ENCODE results near the gene GABBR2.

The GABBR2 gene

DNA sequence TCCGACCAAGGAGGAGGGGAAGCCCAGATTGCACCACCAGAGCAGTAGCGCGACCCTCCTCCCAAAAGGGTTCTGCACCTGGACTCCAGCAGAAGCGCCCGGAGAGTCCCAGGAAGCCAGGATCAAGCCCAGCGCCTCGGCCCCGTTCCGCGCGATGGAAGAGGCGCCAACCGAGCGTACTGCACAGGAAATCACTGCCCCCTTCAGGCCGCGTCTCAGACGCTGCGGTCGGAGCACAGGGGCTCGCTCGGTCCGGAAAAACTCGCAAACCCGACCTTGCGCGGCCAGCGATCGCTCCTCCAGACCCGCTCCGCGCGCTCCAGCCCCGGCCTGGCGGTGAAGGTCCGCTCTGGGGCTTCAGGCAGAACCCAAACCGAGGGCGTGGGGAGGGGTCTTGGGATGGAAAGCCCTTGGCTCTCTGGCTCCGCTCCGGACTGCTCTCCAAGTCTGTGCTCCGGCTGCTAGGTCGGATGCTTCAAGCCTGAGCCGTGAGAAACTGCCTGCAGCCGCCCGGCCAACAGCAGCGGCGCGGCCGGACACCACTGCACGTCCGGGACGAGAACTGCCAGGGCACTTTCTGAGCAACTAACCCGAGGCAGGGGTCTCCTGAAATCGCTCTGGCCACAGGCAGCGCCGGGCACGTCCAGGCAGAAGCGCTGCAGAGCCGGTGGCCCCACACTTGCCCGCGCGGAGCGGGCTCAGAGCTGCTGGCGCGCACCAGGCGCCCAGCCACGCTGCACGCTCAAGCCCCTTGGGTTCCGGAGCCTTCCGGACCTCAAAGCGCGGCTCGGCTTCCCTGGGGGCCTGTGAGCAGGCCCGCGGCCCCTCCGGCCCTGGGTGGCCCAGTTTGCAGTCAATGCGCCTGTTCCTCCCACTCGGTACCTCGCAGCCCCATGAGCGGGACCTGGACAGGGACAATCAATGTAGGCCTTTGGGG is 1.3 kb downstream of the GABBR2 start:
- DNase-seq = peak; percentile 40
- CTCF ChIA-PET = no interaction called here
- Mint-ChIP-seq H3K27ac (no peak overlapping the region), H3K36me3 (no peaks in the 10 kb centered on the region), H3K27me3 (peaks cover 81% of the 10 kb centered on the region), H3K4me3 (no peak overlapping the region), H3K4me1 (no peaks in the 10 kb centered on the region), H3K9me3 (no peaks in the 10 kb centered on the region)

DNA sequence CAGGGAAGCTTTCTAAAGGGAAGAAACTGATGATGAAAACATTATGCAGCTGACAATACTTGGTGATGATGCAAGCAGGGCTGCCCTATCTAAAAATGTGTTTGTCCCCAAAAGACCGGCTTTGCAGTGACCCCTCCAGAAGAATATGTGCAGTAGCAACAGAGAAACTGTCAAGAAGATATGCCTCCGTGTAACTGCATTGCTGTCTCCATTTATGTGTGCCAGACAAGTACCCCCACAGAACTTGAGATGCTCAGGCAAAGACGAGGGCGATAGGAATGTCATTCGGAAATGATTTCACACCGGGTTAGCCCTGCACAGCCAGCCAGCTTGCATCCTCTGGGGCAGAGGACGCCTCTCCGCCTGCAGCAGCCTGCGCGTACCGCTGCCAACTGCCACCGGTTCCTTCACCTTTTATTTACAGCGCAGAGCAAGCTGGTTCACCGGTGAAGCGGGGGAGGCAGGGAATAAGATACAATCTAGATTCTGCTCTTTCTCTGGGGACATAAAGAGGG is 2.0 kb downstream of the GABBR2 start:
- Mint-ChIP-seq H3K27me3 (peaks cover 80% of the 10 kb centered on the region), H3K4me1 (no peaks in the 10 kb centered on the region), H3K36me3 (no peaks in the 10 kb centered on the region), H3K9me3 (no peaks in the 10 kb centered on the region), H3K27ac (no peak overlapping the region), H3K4me3 (no peak overlapping the region)
- no peak for DNase-seq
- CTCF ChIA-PET = interaction anchor here (0.8 kb wide), 1 partner anchor 85 kb away, joined by 4 read pairs; no protein-coding TSS in a partner anchor

DNA sequence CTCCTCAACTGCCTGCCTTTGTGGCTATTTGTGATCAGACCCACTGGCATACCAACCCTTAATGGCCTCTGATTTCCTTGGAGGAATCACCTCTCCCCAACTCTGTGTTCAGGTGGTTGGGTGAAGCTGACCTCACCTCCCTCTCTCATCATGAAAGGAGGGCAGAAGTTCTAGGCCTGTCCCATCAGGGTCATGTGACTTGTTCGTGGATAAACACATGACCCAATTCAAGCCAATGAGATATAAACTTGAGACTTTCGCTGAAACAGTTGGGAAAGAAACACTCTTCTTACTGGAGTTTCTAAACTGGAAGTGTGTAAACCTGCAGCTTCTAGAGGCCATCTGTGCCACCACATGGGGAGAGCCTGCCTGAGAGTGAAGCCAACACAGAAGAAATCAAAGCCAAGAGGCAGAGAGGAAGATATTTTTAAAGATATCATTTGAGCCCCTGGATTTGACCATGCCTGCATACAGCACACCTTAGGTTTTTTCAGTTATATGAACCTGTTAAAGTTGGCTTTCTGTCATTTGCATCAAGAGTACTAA is 5.8 kb downstream of the GABBR2 start:
- no peak overlapping the region for H3K27ac Mint-ChIP-seq
- no peaks in the 10 kb centered on the region for H3K36me3 Mint-ChIP-seq
- no peak for DNase-seq
- H3K4me3 Mint-ChIP-seq = no peak overlapping the region
- peaks cover 59% of the 10 kb centered on the region for H3K27me3 Mint-ChIP-seq
- CTCF ChIA-PET = no interaction called here
- no peaks in the 10 kb centered on the region for H3K4me1 Mint-ChIP-seq
- H3K9me3 Mint-ChIP-seq = no peaks in the 10 kb centered on the region

DNA sequence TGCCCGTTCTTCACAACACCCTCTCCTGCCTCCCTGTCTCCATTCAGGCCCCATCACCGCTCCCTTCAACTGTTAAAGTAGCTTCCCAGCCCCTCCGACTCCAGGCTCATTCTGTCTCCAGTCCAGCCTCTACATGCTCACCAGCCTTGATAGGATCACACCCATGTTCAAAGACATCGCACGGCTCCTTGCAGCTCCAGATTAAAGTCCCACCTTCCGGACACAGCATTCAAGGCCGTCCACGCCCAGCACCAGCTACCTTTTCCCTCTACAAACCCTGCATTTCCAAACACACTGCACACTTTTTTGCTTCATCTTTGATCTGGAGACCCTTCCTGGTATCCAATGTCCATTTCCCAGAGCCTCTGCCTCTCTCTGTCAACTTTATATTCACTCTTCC is 6.4 kb downstream of the GABBR2 start:
- H3K9me3 Mint-ChIP-seq = no peaks in the 10 kb centered on the region
- H3K27ac Mint-ChIP-seq = no peak overlapping the region
- no peak for DNase-seq
- CTCF ChIA-PET = interaction anchor here (0.8 kb wide), 1 partner anchor 386 kb away, joined by 3 read pairs; no protein-coding TSS in a partner anchor
- H3K4me1 Mint-ChIP-seq = no peaks in the 10 kb centered on the region
- peaks cover 54% of the 10 kb centered on the region for H3K27me3 Mint-ChIP-seq
- H3K4me3 Mint-ChIP-seq = no peak overlapping the region
- no peaks in the 10 kb centered on the region for H3K36me3 Mint-ChIP-seq

DNA sequence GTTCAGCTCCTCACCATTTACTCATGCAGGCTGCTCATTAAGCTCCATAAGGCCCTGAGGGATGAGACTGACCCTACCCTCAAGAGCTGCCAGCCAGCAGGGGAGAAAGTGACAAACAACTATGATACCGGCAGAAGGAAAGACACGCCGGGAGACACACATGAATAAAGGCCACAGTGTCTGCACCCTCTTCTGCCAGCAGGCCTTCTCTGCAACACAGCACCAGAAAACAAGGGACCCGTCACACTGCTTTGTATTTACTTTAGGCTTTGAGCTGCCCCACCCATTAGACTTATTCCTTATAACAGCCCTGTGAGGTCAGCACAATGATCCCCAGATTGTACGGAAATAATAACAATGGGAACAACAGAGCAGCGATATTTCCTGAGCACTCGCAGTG is 7.2 kb downstream of the GABBR2 start:
- H3K27ac Mint-ChIP-seq = no peak overlapping the region
- H3K4me1 Mint-ChIP-seq = no peaks in the 10 kb centered on the region
- H3K4me3 Mint-ChIP-seq = no peak overlapping the region

DNA sequence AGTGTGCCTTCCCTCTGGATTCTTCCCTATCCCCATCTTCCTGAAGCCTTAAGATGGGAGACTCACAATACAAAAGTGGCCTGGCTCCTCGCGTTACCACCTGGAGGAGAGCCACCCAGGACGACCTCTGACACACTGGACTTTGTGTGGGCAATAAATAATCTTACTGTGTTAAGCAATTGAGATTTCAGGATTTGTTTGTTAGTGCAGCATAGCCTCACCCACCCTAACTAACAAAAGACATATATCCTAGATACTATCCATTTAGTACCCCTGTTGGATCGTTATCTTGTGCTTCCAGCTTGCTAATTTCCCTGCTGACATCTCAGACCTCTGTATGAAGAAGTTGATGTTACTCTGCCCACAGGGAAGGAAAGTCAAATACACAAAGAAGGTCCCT is 7.9 kb downstream of the GABBR2 start:
- no peaks in the 10 kb centered on the region for H3K36me3 Mint-ChIP-seq
- H3K27ac Mint-ChIP-seq = no peak overlapping the region
- H3K4me1 Mint-ChIP-seq = no peaks in the 10 kb centered on the region
- H3K27me3 Mint-ChIP-seq = peaks cover 38% of the 10 kb centered on the region
- no peak for DNase-seq
- no peak overlapping the region for H3K4me3 Mint-ChIP-seq
- CTCF ChIA-PET = no interaction called here
- no peaks in the 10 kb centered on the region for H3K9me3 Mint-ChIP-seq

More for the DNA sequence above, 7.2 kb downstream of the GABBR2 start:
- no peaks in the 10 kb centered on the region for H3K9me3 Mint-ChIP-seq
- peaks cover 46% of the 10 kb centered on the region for H3K27me3 Mint-ChIP-seq
- no peak for DNase-seq
- CTCF ChIA-PET = interaction anchor here (0.8 kb wide), 1 partner anchor 386 kb away, joined by 3 read pairs; no protein-coding TSS in a partner anchor
- H3K36me3 Mint-ChIP-seq = no peaks in the 10 kb centered on the region

DNA sequence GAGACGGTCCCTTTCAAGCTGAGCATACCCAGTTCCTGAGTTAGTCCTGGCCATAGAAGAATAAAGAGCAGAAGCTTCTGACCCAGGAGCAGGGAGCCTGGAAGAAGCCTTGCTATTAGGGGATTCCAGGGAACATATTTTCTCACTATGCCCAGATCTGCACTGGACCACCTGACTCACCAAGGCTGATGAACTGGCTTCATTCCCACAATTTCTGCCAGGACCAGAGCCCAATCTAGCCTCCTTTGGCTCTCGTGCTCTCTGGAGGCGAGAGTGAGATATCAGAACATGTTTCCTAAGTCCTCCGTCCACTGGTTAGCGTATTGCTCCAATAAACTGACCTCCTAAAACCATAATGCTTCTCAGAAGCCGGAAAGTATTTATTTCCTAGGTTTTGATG is 9.9 kb downstream of the GABBR2 start:
- no peak for DNase-seq
- CTCF ChIA-PET = no interaction called here
- Mint-ChIP-seq H3K36me3 (no peaks in the 10 kb centered on the region), H3K4me3 (no peak overlapping the region), H3K9me3 (no peaks in the 10 kb centered on the region), H3K27me3 (peaks cover 31% of the 10 kb centered on the region), H3K4me1 (no peaks in the 10 kb centered on the region), H3K27ac (no peak overlapping the region)

DNA sequence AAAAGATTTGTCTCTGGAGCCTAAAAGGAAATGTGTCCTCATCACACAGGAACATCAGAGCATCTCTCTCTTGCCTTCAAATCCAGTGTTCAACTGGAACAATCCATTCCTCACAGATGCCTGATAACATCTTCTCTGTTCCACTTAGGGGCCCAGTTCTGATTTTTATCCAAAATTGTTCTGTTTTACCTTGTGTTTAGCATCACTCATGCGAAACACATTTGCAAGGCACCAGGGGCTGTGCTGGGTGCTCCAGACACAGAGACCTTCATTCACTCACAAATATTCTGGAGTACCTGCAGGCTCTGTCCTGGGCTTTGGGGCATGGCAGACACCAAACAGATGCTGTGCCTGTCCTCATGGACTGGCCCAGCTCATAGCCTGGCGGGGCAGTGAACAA is 13.8 kb downstream of the GABBR2 start:
- no peak for DNase-seq
- H3K4me1 Mint-ChIP-seq = no peaks in the 10 kb centered on the region
- H3K4me3 Mint-ChIP-seq = no peak overlapping the region
- H3K27me3 Mint-ChIP-seq = peaks cover 27% of the 10 kb centered on the region
- H3K36me3 Mint-ChIP-seq = no peaks in the 10 kb centered on the region
- no peaks in the 10 kb centered on the region for H3K9me3 Mint-ChIP-seq
- CTCF ChIA-PET = no interaction called here
- no peak overlapping the region for H3K27ac Mint-ChIP-seq

DNA sequence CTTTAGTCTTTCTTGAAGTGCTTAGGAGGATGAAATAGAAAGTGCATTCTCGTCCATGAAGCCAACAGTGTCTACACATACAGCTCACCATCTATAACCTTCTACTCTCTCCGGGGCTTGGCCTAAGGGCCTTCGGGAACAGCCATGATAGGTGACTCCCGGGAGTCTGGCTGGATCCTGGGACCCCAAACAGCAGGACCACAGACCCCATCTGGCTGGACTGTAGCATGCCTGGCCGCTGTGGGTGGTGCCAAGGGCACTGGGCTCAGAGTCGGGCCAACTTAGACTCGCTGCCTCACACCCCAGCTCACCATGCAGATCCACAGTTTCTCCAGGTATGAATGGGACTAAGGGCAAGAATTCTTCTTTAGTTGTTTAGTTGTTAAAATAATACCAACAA is 16.3 kb downstream of the GABBR2 start:
- no peak overlapping the region for H3K4me3 Mint-ChIP-seq
- CTCF ChIA-PET = no interaction called here

DNA sequence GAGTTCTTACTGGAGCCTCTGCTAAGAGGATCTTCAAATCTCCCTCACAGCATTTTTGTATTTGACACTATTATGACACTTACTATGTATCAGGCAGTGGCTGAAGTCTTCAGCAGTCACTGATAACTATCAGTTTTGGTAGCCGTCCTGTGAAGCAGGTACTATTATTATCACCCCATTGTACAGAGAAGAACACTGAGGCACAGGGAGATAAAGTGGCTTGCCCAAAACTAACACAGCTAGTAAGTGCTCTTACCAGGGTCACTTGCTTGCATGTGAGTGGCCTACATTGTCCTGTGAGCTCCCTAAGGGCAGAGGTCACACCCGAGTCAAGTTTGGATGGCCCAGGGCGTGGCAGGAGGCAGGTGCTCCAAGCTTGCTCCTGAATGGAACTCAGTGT is 16.8 kb downstream of the GABBR2 start:
- DNase-seq = no peak
- H3K4me1 Mint-ChIP-seq = peaks cover under 1% of the 10 kb centered on the region
- no peaks in the 10 kb centered on the region for H3K9me3 Mint-ChIP-seq
- no peaks in the 10 kb centered on the region for H3K36me3 Mint-ChIP-seq
- H3K27me3 Mint-ChIP-seq = peaks cover 20% of the 10 kb centered on the region
- H3K4me3 Mint-ChIP-seq = no peak overlapping the region
- CTCF ChIA-PET = no interaction called here
- no peak overlapping the region for H3K27ac Mint-ChIP-seq

More for the DNA sequence above, 16.3 kb downstream of the GABBR2 start:
- H3K4me1 Mint-ChIP-seq = no peaks in the 10 kb centered on the region
- H3K27me3 Mint-ChIP-seq = peaks cover 20% of the 10 kb centered on the region
- no peak overlapping the region for H3K27ac Mint-ChIP-seq
- H3K9me3 Mint-ChIP-seq = no peaks in the 10 kb centered on the region
- no peaks in the 10 kb centered on the region for H3K36me3 Mint-ChIP-seq
- DNase-seq = no peak

DNA sequence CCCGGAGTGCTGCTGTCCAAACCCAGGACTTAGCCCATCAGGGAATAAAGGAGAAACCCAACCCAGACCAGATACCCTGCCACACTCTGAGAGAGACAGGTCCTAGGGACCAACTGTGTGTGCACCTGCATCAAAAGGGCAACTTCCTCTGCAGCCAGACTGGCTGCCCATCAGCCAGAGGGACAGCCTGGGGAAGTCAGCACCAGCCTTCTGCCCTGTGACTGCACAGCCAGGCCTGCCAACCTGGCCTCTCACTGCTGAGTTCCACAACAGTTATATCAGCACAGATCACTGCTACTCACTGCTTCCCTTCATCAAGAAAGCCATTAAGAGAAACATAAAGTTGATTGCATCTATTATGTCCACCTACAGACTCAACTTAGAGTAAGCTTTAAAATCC is 18.0 kb downstream of the GABBR2 start:
- CTCF ChIA-PET = no interaction called here
- no peak for DNase-seq
- Mint-ChIP-seq H3K27me3 (peaks cover 19% of the 10 kb centered on the region), H3K4me1 (peaks cover 2% of the 10 kb centered on the region), H3K9me3 (no peaks in the 10 kb centered on the region), H3K27ac (no peak overlapping the region), H3K36me3 (no peaks in the 10 kb centered on the region), H3K4me3 (no peak overlapping the region)

DNA sequence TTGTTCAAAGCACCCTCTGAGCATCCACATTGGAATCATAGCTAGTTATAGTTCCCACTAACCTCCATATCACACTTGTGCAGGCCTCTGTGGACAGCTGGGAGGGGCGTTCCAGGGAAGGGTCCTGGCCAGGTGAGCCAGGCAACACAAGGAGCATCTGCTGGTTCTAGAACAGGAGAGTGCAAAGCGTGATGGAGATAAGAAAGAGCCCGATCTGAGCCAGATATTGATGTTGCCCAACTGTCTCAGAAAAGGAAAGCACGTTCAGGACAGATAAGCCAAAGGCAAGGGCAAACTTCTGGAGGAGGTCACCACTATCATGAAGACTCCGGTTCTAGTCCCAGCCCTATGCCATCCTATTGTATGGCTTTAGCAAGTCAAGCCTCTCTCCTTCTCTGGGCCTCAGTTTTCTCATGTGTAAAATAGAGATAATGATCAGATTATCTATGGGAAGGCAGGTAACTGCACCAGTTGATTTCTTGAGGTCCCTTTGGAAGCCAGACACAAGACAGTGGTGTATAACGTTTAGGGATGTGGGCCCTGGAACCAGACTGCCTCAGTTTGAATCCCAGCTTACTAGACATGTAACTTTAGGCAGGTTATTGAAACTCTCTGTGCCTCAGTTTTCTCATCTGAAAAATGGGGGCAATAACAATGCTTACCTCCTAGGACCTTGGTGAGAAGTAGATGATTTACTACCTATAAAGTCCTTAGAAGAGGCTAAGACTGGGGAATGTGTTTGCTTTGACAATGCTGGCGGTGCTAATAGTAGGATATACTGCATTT is 19.8 kb downstream of the GABBR2 start:
- Mint-ChIP-seq H3K4me3 (no peak overlapping the region), H3K27ac (no peak overlapping the region), H3K36me3 (no peaks in the 10 kb centered on the region), H3K27me3 (peaks cover 17% of the 10 kb centered on the region), H3K4me1 (peaks cover 2% of the 10 kb centered on the region), H3K9me3 (no peaks in the 10 kb centered on the region)
- CTCF ChIA-PET = no interaction called here
- DNase-seq = no peak

DNA sequence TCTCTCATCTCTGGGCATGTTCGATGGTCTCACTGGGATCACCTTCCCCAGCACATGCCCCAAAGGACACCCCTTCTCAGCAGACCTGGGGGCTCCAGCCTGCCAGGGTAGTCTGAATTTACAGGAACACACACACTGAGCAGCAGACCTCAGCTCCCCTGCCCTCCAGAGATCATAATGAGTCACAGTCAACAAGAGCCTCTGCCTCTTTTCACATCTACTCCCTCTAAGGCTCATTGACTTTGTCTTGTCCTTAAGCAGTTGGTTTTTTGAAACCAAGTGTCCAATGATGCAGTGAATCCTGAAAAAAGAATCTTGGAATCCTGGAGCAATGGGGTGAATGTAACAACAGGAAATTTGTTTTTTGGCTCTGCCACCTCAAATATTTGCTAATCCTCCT is 20.8 kb downstream of the GABBR2 start:
- DNase-seq = no peak
- H3K4me3 Mint-ChIP-seq = no peak overlapping the region
- H3K36me3 Mint-ChIP-seq = no peaks in the 10 kb centered on the region
- peaks cover 14% of the 10 kb centered on the region for H3K27me3 Mint-ChIP-seq
- peaks cover 2% of the 10 kb centered on the region for H3K4me1 Mint-ChIP-seq
- no peak overlapping the region for H3K27ac Mint-ChIP-seq
- CTCF ChIA-PET = no interaction called here
- H3K9me3 Mint-ChIP-seq = no peaks in the 10 kb centered on the region
